ES-I3 (cell line): ENCODE measurements around the gene OLFM1.
A peak's percentile ranks its signal among the peaks of the same experiment; 100 is the strongest.

Experiments used
- H3K36me3 ChIP-seq: 2 replicates; pipeline ENCODE4 v1.6.1; 2013; ENCODE audit warnings: mild to moderate bottlenecking, low read length, control low read depth, moderate library complexity; ENCODE audit not compliant: insufficient read depth
- H3K4me1 ChIP-seq: 2 replicates; pipeline ENCODE4 v1.6.1; 2013; ENCODE audit warnings: mild to moderate bottlenecking, control low read depth, low read length; ENCODE audit not compliant: insufficient read depth
- H3K9ac ChIP-seq: 2 replicates; pipeline ENCODE4 v1.6.1; 2013; ENCODE audit warnings: low read depth, mild to moderate bottlenecking, low read length, moderate library complexity
- H3K9me3 ChIP-seq: 2 replicates; pipeline ENCODE4 v1.6.1; 2013; ENCODE audit warnings: mild to moderate bottlenecking, low read length, moderate library complexity; ENCODE audit not compliant: control insufficient read depth, insufficient read depth

OLFM1 gene

GRCh38 chr9:135086597-135087488 is 625 bp upstream of the OLFM1 start:
- no peaks in the 10 kb centered on the region for H3K4me1 ChIP-seq
- H3K9ac ChIP-seq: peak overlapping the region; percentile 52; the same call in 1 of the 2 replicates
- no peaks in the 10 kb centered on the region for H3K9me3 ChIP-seq
- no peaks in the 10 kb centered on the region for H3K36me3 ChIP-seq

GRCh38 chr9:135087899-135088347 is 455 bp downstream of the OLFM1 start:
- Histone ChIP-seq H3K9me3 (no peaks in the 10 kb centered on the region), H3K9ac (peak overlapping the region; percentile 38; the same call in 1 of the 2 replicates)

DNA sequence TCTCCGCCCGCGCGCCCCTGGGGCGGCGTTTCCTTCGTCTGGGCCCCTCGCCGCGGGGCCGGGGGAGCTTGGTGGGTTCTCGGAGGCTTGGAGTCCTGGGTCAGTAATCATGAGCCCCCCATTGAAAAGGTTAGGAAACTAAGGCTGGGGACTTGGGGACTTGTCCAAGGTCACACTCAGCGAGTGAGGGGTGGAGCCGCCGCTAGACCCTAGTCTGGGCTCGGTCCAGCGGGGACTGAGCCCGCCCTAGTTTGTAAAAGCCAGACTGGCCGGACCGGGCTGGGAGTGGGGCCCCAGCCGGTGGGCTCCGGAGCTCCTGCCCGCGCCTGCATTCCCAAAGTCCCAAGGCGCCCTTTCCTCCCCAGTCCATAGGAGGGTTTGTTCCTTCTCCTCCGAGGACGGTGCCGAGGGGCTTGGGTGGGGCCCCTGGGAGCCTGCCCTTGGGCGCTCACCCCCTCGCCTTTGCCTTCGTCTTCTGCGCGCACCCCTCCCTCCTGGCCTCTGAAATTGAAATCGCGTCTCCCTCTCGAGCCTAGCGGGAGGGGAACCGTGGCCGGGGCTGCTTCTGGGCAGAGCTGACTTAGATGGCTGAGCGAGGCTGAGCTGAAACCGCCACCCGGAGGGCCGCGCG is 995 bp downstream of the OLFM1 start:
- Histone ChIP-seq H3K9ac (peak overlapping the region; percentile 38), H3K9me3 (no peaks in the 10 kb centered on the region), H3K4me1 (no peaks in the 10 kb centered on the region), H3K36me3 (no peaks in the 10 kb centered on the region)

More at GRCh38 chr9:135087899-135088347, 455 bp downstream of the OLFM1 start:
- H3K4me1 ChIP-seq: no peaks in the 10 kb centered on the region
- H3K36me3 ChIP-seq: no peaks in the 10 kb centered on the region

DNA sequence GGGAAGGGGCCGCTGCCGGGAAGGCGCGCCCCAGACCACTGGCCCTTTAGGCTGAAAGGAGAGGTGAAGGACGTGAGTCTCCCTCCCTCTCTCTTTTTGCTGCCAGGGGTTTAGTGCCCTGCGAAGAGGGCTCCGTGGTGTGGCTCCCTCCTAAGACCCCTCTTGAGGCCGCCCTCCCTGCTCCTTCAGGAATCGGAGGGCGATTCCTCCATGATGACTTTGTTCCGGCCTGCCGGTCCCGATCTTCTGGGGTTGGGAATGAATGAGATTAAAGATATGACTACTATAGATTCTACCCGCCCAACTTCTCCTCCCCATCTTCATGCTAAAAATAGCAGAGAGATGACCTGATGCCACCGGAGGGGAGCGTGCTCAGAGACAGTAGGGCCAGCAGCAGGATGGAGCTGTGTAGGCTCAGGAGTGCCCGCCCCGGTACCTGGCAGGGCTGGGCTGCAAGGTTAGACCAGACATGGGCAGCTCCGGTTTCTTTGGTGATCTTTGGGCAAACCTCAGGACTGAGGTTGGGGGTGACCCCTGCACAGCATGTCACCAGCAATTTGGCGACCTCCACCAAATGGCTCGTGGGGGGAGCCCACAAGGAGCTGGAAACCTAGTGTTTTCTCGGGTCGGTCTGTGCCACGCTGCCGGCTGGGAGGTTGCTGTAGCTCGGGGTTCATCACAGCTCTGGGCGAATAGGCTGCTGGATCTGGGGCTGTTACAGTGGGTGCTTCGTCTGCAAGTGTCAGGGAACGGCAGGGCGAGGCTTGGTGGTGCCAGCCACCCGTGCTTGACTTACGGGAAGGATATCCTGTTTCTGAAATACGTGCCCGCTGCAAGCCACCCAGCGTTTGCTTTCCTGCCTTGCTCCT is 1.7 kb downstream of the OLFM1 start:
- H3K36me3 ChIP-seq: no peaks in the 10 kb centered on the region
- no peaks in the 10 kb centered on the region for H3K4me1 ChIP-seq
- no peaks in the 10 kb centered on the region for H3K9me3 ChIP-seq
- H3K9ac ChIP-seq: peak overlapping the region; percentile 38; the same call in 1 of the 2 replicates

DNA sequence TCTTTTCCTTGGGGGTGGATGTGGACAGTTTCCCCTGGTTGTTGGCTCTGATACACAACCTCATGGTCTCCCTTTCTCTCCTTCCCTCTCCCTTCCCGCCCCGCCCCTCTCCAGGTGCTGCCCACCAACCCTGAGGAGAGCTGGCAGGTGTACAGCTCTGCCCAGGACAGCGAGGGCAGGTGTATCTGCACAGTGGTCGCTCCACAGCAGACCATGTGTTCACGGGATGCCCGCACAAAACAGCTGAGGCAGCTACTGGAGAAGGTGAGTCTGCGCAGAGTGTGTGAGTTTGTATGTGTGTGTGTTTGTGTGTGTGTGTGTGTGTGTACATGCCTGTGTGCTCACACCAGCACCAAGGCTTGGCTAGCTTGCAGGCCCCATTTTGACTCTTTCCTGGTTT is 2.6 kb downstream of the OLFM1 start:
- H3K9me3 ChIP-seq: no peaks in the 10 kb centered on the region
- H3K9ac ChIP-seq: no peak overlapping the region
- no peaks in the 10 kb centered on the region for H3K36me3 ChIP-seq
- no peaks in the 10 kb centered on the region for H3K4me1 ChIP-seq

DNA sequence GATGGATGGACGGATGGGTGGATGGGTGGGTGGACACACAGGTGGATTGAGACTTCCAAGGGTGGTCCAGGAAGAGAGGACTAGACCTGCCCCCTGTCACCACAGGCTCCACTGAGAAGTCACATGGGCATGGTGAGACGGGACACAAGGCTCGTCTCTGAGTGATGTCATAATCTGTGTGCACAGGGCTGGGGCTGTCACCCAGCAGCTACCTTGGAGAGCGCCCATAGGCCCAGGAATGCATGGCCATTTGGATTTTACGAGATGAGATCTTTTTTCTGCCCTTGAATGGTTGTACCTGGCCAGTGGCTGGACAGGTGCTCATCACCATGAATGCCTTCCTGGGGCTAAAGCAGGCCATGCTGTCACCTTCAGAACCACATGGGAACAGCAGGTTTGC is 3.1 kb downstream of the OLFM1 start:
- no peaks in the 10 kb centered on the region for H3K36me3 ChIP-seq
- no peak overlapping the region for H3K9ac ChIP-seq

GRCh38 chr9:135091545-135091944 is 4.1 kb downstream of the OLFM1 start:
- no peaks in the 10 kb centered on the region for H3K9me3 ChIP-seq
- no peaks in the 10 kb centered on the region for H3K4me1 ChIP-seq
- H3K36me3 ChIP-seq: no peaks in the 10 kb centered on the region
- H3K9ac ChIP-seq: no peak overlapping the region

More for the DNA sequence above, 3.1 kb downstream of the OLFM1 start:
- H3K4me1 ChIP-seq: no peaks in the 10 kb centered on the region
- H3K9me3 ChIP-seq: no peaks in the 10 kb centered on the region

GRCh38 chr9:135093111-135093510 is 5.6 kb downstream of the OLFM1 start:
- Histone ChIP-seq H3K36me3 (no peaks in the 10 kb centered on the region), H3K9me3 (no peaks in the 10 kb centered on the region), H3K4me1 (no peaks in the 10 kb centered on the region), H3K9ac (no peak overlapping the region)

DNA sequence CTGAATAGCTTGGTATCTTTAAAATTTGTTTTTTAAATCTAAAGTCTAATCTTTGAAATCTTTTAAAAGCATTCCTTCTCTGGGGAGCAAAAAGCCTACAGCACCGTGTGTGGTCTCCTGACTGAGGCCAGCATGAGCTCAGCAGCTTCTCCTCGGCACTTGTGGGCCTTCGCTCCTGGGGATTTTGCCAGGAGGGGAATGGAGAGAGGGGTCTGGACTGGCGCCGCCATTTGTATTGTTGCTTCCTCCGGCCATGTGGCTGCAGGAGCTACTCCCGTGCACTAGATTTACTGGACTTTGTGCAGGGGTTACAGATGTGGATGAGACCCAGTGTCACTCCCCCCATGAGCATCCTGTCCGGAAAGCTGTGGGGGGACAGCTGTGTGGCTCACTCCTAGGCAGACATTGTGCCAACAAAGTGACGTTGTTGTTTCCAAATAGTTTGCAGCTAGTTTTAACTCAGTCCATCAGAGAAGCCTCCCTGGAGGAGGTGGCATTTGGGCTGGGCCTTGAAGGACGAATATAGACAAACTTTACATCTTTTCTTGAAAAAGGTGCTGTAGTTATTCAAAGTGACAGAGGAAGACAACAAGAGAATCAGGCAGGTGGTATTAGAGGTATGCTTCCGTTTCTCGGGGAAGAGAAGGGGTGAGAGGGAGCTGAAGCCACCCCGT is 6.6 kb downstream of the OLFM1 start:
- no peaks in the 10 kb centered on the region for H3K4me1 ChIP-seq
- no peaks in the 10 kb centered on the region for H3K36me3 ChIP-seq
- no peaks in the 10 kb centered on the region for H3K9me3 ChIP-seq
- no peak overlapping the region for H3K9ac ChIP-seq

DNA sequence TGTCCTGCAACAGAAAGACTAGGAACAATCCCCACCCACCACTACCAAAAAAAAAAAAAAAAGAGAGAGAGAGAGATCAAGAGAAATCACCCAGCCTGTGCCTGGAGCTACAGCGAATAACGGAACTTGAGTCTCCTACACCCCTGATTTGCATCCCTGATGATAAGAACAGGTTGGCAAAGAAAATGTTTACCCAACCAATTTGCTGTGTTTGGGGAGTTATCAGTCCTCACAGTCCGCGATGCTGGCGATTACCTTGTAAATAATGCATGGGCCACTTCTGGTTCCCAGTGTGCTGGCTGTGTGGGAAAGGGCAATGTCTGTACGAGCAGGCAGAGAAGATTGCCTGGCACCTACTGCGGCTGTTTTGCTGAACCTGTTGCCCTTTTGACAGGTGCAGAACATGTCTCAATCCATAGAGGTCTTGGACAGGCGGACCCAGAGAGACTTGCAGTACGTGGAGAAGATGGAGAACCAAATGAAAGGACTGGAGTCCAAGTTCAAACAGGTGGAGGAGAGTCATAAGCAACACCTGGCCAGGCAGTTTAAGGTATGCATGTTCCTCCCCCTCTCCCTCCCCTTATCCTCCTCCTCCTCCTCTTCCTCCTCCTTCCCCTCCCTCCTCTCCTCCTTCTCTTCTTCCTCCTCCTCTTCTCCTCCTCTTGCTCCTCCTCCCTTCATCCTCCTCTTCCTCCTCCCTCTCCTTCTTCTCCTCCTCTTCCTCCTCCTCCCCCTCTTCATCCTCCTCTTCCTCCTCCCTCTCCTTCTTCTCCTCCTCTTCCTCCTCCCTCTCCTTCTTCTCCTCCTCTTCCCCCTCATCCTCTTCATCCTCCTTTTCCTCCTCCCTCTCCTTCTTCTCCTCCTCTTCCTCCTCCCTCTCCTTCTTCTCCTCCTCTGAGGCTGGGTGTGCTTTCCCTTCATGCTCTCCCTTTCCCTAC is 8.3 kb downstream of the OLFM1 start:
- Histone ChIP-seq H3K9ac (no peak overlapping the region), H3K36me3 (no peaks in the 10 kb centered on the region), H3K4me1 (no peaks in the 10 kb centered on the region)

GRCh38 chr9:135096408-135096895 is 9.0 kb downstream of the OLFM1 start:
- H3K4me1 ChIP-seq: no peaks in the 10 kb centered on the region
- no peaks in the 10 kb centered on the region for H3K36me3 ChIP-seq
- H3K9ac ChIP-seq: no peak overlapping the region
- no peaks in the 10 kb centered on the region for H3K9me3 ChIP-seq

More for the DNA sequence above, 8.3 kb downstream of the OLFM1 start:
- H3K9me3 ChIP-seq: no peaks in the 10 kb centered on the region

DNA sequence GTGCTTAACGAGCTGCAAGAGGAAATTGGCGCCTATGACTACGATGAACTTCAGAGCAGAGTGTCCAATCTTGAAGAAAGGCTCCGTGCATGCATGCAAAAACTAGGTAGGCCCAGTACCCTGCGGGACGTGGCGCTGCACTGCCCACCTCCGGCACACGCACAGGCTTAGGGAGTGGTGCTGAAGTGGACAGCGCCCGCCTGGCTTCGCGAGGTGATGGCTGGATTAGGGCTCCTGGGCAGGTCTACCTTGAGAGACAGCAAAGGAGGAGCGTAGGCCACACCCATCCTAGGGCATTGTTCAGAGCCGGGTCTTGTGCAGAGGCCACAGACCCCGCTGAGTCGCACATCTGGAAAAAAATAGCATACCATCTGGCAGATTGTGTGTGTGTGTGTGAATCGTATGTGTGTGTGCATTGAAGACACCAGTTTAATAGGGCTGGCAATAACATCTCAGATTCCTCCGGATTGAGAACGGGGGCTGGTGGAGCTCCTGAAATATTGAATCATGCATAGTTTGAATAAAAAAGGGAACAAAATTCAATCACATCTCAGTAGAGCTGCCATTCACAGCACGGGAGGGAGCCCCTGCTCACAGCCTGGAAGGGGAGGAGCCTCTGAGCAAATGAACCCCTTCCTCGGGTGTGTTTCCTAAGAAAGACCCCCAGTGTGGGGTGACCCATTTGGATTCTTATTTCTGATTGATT is 11.1 kb downstream of the OLFM1 start:
- Histone ChIP-seq H3K4me1 (no peaks in the 10 kb centered on the region), H3K36me3 (no peaks in the 10 kb centered on the region), H3K9me3 (no peaks in the 10 kb centered on the region), H3K9ac (no peak overlapping the region)
